ENCODE results near the gene USF2. TPM values are rescaled to one million over a fixed set of nuclear protein-coding genes. Genes with fewer than 3 reads are reported as not detected.

The USF2 gene
- total and polyA plus RNA-seq, 2 experiments from 2014 or later = 30.2 to 55.6 TPM

DNA sequence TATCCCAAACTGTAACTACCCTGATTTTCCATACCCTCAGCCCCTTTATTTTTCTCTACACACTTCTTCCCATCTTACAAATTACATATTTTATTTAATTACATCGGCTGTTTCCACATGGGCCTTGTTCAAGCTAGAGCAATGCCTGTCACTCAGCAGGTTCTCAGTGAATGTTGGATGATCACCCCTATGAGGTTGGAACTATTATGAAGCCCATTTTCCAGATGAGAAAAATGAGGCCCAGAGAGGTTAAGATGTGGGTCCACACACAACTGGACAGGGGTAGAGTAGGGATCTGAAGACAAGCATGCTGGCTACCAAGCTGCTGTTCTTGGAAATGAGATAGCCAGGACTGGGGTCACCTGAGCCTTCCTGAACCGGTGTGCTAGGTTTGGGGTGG lies 33.2 kb downstream of the USF2 start:
- Histone ChIP-seq H4K20me1 (ENCODE audit: insufficient read depth, poor library complexity, severe bottlenecking) (no peaks in the 10 kb centered on the region), H3K4me3 (no peak overlapping the region), H3K36me3 (replicated peaks; ENCODE audit: insufficient read depth, low read depth) (no peaks in the 10 kb centered on the region), H3K4me1 (ENCODE audit: insufficient read depth) (no peaks in the 10 kb centered on the region), H2AFZ (no peak overlapping the region), H3K4me2 (no peak overlapping the region), H3K79me2 (no peaks in the 10 kb centered on the region), H3K9me2 (replicated peaks; ENCODE audit: insufficient read depth) (no peaks in the 10 kb centered on the region), H3K27me3 (no peaks in the 10 kb centered on the region), H3K27ac (no peak overlapping the region), H3K9me3 (ENCODE audit: low read depth) (no peaks in the 10 kb centered on the region)
- no peak for TF ChIP-seq EZH2 (IDR thresholded peaks at IDR 0.05; ENCODE audit: borderline replicate concordance)
- TF ChIP-seq, protein P1, sequence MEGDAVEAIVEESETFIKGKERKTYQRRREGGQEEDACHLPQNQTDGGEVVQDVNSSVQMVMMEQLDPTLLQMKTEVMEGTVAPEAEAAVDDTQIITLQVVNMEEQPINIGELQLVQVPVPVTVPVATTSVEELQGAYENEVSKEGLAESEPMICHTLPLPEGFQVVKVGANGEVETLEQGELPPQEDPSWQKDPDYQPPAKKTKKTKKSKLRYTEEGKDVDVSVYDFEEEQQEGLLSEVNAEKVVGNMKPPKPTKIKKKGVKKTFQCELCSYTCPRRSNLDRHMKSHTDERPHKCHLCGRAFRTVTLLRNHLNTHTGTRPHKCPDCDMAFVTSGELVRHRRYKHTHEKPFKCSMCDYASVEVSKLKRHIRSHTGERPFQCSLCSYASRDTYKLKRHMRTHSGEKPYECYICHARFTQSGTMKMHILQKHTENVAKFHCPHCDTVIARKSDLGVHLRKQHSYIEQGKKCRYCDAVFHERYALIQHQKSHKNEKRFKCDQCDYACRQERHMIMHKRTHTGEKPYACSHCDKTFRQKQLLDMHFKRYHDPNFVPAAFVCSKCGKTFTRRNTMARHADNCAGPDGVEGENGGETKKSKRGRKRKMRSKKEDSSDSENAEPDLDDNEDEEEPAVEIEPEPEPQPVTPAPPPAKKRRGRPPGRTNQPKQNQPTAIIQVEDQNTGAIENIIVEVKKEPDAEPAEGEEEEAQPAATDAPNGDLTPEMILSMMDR (IDR thresholded peaks at IDR 0.05; ENCODE audit: poor library complexity) = no peak
- TF ChIP-seq EZH2phosphoT487 (IDR thresholded peaks at IDR 0.05; ENCODE audit: low read depth, severe bottlenecking, unreplicated experiment) = no peak
- no peak for DNase-seq (ENCODE audit: low spot score)
- 95% methylated on average over 2 of the region's 2 CpGs for WGBS (ENCODE audit: low lambda C conversion rate, missing lambda C conversion rate)

DNA sequence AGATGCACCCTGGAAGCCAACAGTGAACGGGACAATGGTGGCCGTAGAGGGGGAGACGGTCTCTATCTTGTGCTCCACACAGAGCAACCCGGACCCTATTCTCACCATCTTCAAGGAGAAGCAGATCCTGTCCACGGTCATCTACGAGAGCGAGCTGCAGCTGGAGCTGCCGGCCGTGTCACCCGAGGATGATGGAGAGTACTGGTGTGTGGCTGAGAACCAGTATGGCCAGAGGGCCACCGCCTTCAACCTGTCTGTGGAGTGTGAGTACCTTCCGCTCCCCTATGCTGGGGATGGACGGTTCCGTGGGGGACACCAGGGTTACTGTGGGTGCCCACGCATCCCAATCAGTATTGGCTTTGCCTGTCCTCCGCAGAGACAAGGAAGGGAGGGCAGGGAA lies 33.7 kb downstream of the USF2 start:
- H3K79me2 ChIP-seq = no peaks in the 10 kb centered on the region
- no peak overlapping the region for H3K27ac ChIP-seq
- H3K9me3 ChIP-seq (ENCODE audit: low read depth) = no peaks in the 10 kb centered on the region
- H3K27me3 ChIP-seq = no peaks in the 10 kb centered on the region
- H2AFZ ChIP-seq = no peak overlapping the region
- TF ChIP-seq, protein P1 (IDR thresholded peaks at IDR 0.05; ENCODE audit: poor library complexity) = no peak
- TF ChIP-seq EZH2 (IDR thresholded peaks at IDR 0.05; ENCODE audit: borderline replicate concordance) (no peak), EZH2phosphoT487 (IDR thresholded peaks at IDR 0.05; ENCODE audit: low read depth, severe bottlenecking, unreplicated experiment) (no peak)
- DNase-seq (ENCODE audit: low spot score) = no peak
- no peaks in the 10 kb centered on the region for H3K9me2 ChIP-seq (replicated peaks; ENCODE audit: insufficient read depth)
- H3K4me1 ChIP-seq (ENCODE audit: insufficient read depth) = peaks cover under 1% of the 10 kb centered on the region
- WGBS (ENCODE audit: low lambda C conversion rate, missing lambda C conversion rate) = 95% methylated on average over 16 of the region's 16 CpGs
- H3K4me3 ChIP-seq = no peak overlapping the region
- H3K36me3 ChIP-seq (replicated peaks; ENCODE audit: insufficient read depth, low read depth) = no peaks in the 10 kb centered on the region
- H3K4me2 ChIP-seq = no peak overlapping the region
- no peaks in the 10 kb centered on the region for H4K20me1 ChIP-seq (ENCODE audit: insufficient read depth, poor library complexity, severe bottlenecking)

DNA sequence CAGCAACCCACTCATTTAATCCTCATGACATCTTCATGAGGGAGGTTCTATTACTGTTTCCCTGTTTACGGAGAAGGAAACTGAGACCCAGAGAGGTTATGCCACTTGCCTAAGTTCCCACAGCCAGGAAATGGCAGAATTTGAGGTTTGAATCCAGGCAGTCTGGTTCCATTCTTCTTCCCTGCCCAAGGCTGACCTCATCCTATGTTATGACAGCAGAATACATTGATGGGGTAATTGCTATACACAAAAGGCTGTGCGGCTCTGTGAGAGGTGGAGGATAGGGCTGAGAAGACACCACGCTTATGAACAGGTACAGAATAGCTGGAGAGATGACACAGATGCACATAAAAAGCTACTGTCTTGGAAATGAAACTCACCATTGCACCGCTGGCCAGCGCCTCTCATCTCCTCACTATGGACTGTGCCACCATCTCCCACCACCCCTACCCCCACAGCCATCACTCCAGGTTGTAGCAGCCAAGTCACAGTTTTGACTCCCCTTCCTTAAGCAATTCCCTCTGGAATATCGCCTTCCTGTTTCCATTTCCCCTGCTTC lies 34.7 kb downstream of the USF2 start:
- WGBS (ENCODE audit: low lambda C conversion rate, missing lambda C conversion rate) = 87% methylated on average over 6 of the region's 6 CpGs
- H2AFZ ChIP-seq = no peak overlapping the region
- H3K9me3 ChIP-seq (ENCODE audit: low read depth) = no peaks in the 10 kb centered on the region
- H3K4me3 ChIP-seq = no peak overlapping the region
- H3K27ac ChIP-seq = no peak overlapping the region
- no peaks in the 10 kb centered on the region for H3K9me2 ChIP-seq (replicated peaks; ENCODE audit: insufficient read depth)
- no peaks in the 10 kb centered on the region for H4K20me1 ChIP-seq (ENCODE audit: insufficient read depth, poor library complexity, severe bottlenecking)
- H3K79me2 ChIP-seq = no peaks in the 10 kb centered on the region
- H3K4me1 ChIP-seq (ENCODE audit: insufficient read depth) = peaks cover 8% of the 10 kb centered on the region
- no peak for DNase-seq (ENCODE audit: low spot score)
- no peaks in the 10 kb centered on the region for H3K36me3 ChIP-seq (replicated peaks; ENCODE audit: insufficient read depth, low read depth)
- no peaks in the 10 kb centered on the region for H3K27me3 ChIP-seq
- TF ChIP-seq EZH2 (IDR thresholded peaks at IDR 0.05; ENCODE audit: borderline replicate concordance) = no peak
- TF ChIP-seq EZH2phosphoT487 (IDR thresholded peaks at IDR 0.05; ENCODE audit: low read depth, severe bottlenecking, unreplicated experiment) = no peak
- TF ChIP-seq, protein P1 (IDR thresholded peaks at IDR 0.05; ENCODE audit: poor library complexity) = no peak
- H3K4me2 ChIP-seq = no peak overlapping the region

All from hepatocyte (in vitro differentiated cells).